Stomach (tissue), 9 donors: ENCODE data around the gene PPP1R12B. TPM values are rescaled to one million over a fixed set of nuclear protein-coding genes. Genes with fewer than 3 reads are reported as not detected.
"Not testable (repeated sequence)": the region's sequence is repeated elsewhere in the genome, so short reads cannot be mapped to it uniquely, and the experiment has no call there.

Source experiments
- DNase-seq, 2 donors: peaks; one replicate each; pipeline versions ENCODE4 v3.0.0 to v3.0.0-alpha.2; 2013 to 2019
- H3K27ac ChIP-seq, 5 donors: fragments of 200-600 bp in 4 of 5; sonication (generic) in 4 of 5; one replicate each; pipeline ENCODE4 v1.5.1; 2013 to 2019; ENCODE audit warnings: mild to moderate bottlenecking in 1 of 5, moderate library complexity in 1 of 5
- H3K27me3 ChIP-seq, 3 donors: fragments of 200-600 bp; sonication (generic); one replicate each; pipeline ENCODE4 v1.5.1; 2017 to 2019; ENCODE audit warnings: mixed run types in 1 of 3
- H3K36me3 ChIP-seq, 4 donors: fragments of 200-600 bp; sonication (generic); 1 replicate in 3 of 4; 2 replicates in 1 of 4; pipeline ENCODE4 v1.5.1; 2016 to 2019
- H3K4me1 ChIP-seq, 4 donors: fragments of 200-600 bp; sonication (generic); one replicate each; pipeline ENCODE4 v1.5.1; 2016 to 2019
- H3K4me3 ChIP-seq, 4 donors: fragments of 200-600 bp; sonication (generic) in 3 of 4; one replicate each; pipeline ENCODE4 v1.5.1; 2016 to 2019; ENCODE audit warnings: mild to moderate bottlenecking in 1 of 4
- H3K9me3 ChIP-seq, 4 donors: fragments of 200-600 bp; sonication (generic); one replicate each; pipeline ENCODE4 v1.5.1; 2016 to 2019
- EP300 ChIP-seq: sonication (generic); formaldehyde crosslinking; IDR thresholded peaks from one replicate; pipeline ENCODE4 v1.6.1; 2017; ENCODE audit warnings: antibody characterized with exemption
- POLR2A ChIP-seq, 4 donors: fragments of 450-650 bp; IDR thresholded peaks; one replicate each; pipeline ENCODE4 v1.6.1; 2016; ENCODE audit warnings: antibody characterized with exemption in 4 of 4, control low read depth in 2 of 4, mild to moderate bottlenecking in 1 of 4, moderate library complexity in 1 of 4
- POLR2AphosphoS5 ChIP-seq, 3 donors: sonication (generic); formaldehyde crosslinking; IDR thresholded peaks; one replicate each; pipeline ENCODE4 v1.6.1; 2016; ENCODE audit warnings: antibody characterized with exemption in 3 of 3
- WGBS, 5 donors: extraction: QIAGEN DNeasy Blood & Tissue Kit in 3 of 5; methylation state at CpG; one replicate each; pipeline versions ENCODE4 v1.1.5 to v1.1.7; 2013 to 2018; 5-methylcytosine and 5-hydroxymethylcytosine counted together
- intact Hi-C: fragments of 100-400 bp; cut with DNase I; formaldehyde crosslinking; loops from one replicate; pipeline ENCODE4 v1.15.1; 2023; ENCODE audit warnings: low total_unique reads
- polyA plus RNA-seq, 3 donors: library from polyadenylated mRNA; stranded (reverse); fragments of 200-250 nt; gene quantifications; one replicate each; pipeline ENCODE4 v1.2.3, GENCODE V29; 2013
- total RNA-seq, 5 donors: library from RNA; depleted of rRNA; stranded (reverse); fragments of >200 nt; gene quantifications; one replicate each; pipeline versions ENCODE4 v1.1.0 to v1.2.3, GENCODE V29; 2014 to 2016
- TF ChIP-seq, protein P1 (sequence below), 7 experiments: fragments of 450-650 bp in 4 of 7; fragments of 200-600 bp in 3 of 7; sonication (generic) in 3 of 7; IDR thresholded peaks; one replicate each; pipeline ENCODE4 v1.5.1; 2016 to 2019; ENCODE audit warnings: antibody characterized with exemption in 7 of 7, control low read depth in 2 of 7, mild to moderate bottlenecking in 1 of 7
- donor health status: healthy with polysubstance abuse.
- donor health status: Bipolar disorder and iron deficiency.
- donor health status: healthy.

Gene PPP1R12B
- total and polyA plus RNA-seq, 8 donors, result 9.7 to 352 (median 96.0) TPM

DNA sequence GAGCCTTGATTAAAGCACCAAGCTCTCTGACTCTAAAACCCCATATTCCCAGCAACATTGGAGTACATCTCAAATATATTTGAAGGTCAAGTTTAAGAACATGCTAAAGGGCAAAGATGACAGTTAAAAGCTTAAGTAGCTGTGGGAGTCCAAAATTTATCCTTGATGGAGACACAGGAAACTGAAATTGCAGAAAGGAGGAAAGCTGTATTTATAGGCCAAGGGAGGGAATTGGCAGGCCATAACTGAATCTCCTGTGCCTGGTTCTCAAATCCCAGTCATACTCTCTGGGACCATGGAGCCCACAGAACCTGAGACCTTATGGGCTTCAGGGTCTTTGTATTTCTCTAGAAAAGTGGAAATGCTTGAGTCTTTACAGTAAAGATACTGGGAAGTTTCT, 193.9 kb downstream of the PPP1R12B start:
- Histone ChIP-seq H3K27ac (peak overlapping the region; percentile 38 to 88 (median 79)), H3K4me1 (peaks cover 0 to 38% (median 20%) of the 10 kb centered on the region in 4 donors), H3K4me3 (peak overlapping the region; percentile 12 to 46 (median 38))
- H3K36me3 ChIP-seq, H3K27me3 ChIP-seq, intact Hi-C loops, H3K9me3 ChIP-seq: not testable (repeated sequence)
- TF ChIP-seq POLR2AphosphoS5 (IDR thresholded peaks at IDR 0.05), result peak in 1 of 3 donors; percentile 32
- DNase-seq, result peak in 1 of 2 donors; percentile 44

DNA sequence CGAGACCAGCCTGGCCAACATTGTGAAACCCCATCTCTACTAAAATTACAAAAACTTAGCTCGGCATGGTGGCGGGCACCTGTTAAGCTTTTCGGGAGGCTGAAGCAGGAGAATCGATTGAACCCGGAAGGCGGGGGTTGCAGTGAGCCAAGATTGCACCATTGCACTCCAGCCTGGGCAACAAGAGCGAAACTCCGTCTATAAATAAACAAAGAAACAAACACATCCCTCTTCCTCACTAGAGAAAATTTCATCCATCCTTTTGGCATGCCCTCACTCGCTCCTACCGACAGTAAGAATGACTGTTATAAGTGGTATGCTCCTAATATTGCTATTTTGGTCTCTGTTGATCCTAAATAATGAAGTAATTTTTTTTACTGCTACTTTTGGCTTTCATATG, 195.0 kb downstream of the PPP1R12B start:
- intact Hi-C loops, result not testable (repeated sequence)
- 57 to 83% (median 82%) methylated on average over 11 of the region's 11 CpGs for WGBS, 5 donors

DNA sequence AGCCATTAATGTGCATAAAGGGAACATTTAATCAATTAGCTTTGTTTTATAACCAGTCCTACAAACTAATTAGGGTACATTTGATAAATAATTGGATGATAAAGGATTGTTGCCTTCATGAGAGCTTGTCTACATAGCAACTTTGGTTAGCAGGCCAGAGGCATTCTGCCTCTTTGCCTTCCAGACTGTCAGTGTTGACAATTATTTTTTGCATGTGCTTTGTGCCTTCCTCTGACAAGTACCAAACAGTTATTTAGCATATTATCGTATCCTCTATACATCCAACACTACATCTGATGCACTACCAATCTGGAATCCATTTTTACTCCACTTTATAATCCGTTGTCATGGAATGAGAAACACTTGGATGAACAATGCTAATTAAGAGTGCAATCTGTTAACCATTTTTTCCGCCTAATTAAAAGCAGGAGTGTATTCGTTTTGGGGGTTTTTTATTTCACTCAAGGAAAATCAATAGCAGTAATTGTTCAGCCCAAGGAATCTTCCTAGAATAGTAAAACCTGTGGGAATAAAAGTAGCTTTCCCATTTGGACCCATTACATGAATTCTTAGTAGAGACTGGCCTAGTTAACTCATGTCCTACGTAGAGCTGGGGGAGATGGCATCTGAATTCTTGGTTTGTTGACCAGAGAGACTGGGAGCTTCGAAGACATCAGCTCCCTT, 196.4 kb downstream of the PPP1R12B start:
- Histone ChIP-seq H3K27ac (peak overlapping the region in 4 of 5 donors; percentile 61 to 88 (median 82)), H3K4me1 (peaks cover 0 to 36% (median 11%) of the 10 kb centered on the region in 4 donors), H3K4me3 (peak overlapping the region in 2 of 4 donors; percentile 1 to 46)
- DNase-seq, H3K27me3 ChIP-seq, intact Hi-C loops, H3K36me3 ChIP-seq, H3K9me3 ChIP-seq: not testable (repeated sequence)
- 74 to 94% (median 86%) methylated on average over 6 of the region's 6 CpGs for WGBS, 5 donors

More for the DNA sequence above, 195.0 kb downstream of the PPP1R12B start:
- TF ChIP-seq POLR2AphosphoS5 (IDR thresholded peaks at IDR 0.05), result peak in 1 of 3 donors; percentile 47
- peak in 1 of 2 donors; percentile 47 for DNase-seq
- Histone ChIP-seq H3K27ac (peak overlapping the region; percentile 78 to 88 (median 79)), H3K4me3 (peak overlapping the region in 3 of 4 donors; percentile 34 to 46 (median 41)), H3K4me1 (peaks cover 0 to 41% (median 18%) of the 10 kb centered on the region in 4 donors)
- not testable (repeated sequence) for H3K36me3 ChIP-seq, H3K27me3 ChIP-seq, H3K9me3 ChIP-seq

DNA sequence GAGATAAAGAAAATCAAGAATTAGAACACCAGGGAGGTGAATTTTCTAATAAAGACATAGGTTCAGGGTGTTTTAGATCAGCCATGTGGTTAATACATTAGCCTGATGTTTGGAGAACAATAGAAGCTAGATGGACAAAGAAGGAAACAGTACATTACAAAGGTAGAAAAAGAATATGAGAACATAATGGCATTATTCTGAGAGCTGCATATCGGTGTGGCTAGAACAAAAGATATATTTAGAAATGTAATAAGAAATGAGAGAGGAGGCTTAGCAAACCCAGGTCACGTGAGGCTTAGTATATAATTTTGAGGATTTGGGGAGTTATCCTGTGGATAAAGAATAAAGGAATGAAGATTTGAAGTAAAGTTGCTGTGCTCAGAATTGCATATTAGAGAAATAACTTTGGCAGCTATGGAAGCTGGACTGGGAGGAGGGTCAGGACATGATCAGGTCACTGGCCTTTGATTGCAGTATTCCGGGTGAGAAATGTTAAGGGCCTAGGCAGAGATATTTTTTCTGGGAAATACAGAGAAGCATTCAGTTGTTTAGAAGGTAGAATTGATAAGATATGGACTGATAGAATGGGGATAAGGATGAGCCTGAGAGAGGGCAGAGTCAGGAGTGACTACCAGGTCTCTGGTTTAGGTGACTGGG, 197.3 kb downstream of the PPP1R12B start:
- intact Hi-C loops, DNase-seq, H3K27me3 ChIP-seq, H3K9me3 ChIP-seq, H3K36me3 ChIP-seq: not testable (repeated sequence)
- WGBS, 5 donors, result 56 to 89% (median 78%) methylated on average over 3 of the region's 3 CpGs
- H3K4me1 ChIP-seq, result peaks cover 0 to 42% (median 11%) of the 10 kb centered on the region in 4 donors
- peak overlapping the region in 1 of 4 donors; percentile 46 for H3K4me3 ChIP-seq
- H3K27ac ChIP-seq, result peak overlapping the region in 4 of 5 donors; percentile 61 to 88 (median 82)

DNA sequence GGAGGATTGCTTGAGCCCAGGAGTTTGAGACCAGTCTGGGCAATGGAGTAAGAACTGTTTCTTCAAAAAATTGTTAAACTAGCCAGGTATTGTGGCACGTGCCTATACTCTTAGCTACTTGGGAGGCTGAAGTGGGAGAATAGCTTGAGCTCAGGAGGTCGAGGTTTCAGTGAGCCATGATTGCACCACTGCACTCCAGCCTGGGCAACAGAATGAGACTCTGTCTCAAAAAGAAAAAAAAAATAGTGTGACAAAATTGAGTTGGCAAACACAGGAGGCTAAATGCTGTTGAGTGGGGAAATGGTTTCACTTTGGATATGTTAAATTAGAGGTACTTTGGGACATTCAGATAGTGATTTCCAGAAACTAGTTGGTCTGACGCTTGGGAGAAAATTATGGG, 197.9 kb downstream of the PPP1R12B start:
- Histone ChIP-seq H3K27ac (peak overlapping the region in 4 of 5 donors; percentile 61 to 88 (median 82)), H3K4me1 (peaks cover 0 to 46% (median 11%) of the 10 kb centered on the region in 4 donors), H3K4me3 (peak overlapping the region in 2 of 4 donors; percentile 8 to 11)
- intact Hi-C loops, H3K36me3 ChIP-seq, DNase-seq, H3K9me3 ChIP-seq, H3K27me3 ChIP-seq: not testable (repeated sequence)
- 50 to 86% (median 79%) methylated on average over 3 of the region's 3 CpGs for WGBS, 5 donors

DNA sequence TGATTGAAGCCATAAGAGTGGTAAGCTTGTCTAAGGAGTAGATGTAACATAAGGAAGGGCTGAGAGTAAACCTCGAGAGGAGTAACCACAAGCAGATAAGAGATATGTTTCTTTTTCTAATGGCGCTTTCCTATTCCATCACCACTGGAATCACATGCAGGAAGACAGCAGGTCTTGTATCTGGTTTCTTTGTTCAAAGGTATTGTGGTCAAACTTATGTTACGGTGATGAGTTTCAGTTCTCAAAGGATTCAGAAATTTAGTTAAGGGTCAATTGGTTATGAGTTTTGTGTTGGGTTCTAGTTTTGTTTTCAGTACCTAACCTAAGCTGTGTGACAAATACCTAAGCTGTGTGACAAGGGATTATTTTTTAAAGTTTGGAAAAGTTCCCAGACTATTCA, 198.3 kb downstream of the PPP1R12B start:
- H3K27me3 ChIP-seq, DNase-seq, H3K36me3 ChIP-seq, intact Hi-C loops, H3K9me3 ChIP-seq: not testable (repeated sequence)
- 48 to 64% (median 53%) methylated on average over 3 of the region's 3 CpGs for WGBS, 5 donors
- Histone ChIP-seq H3K27ac (peak overlapping the region in 4 of 5 donors; percentile 61 to 88 (median 82)), H3K4me3 (peak overlapping the region in 1 of 4 donors; percentile 8), H3K4me1 (peaks cover 0 to 50% (median 13%) of the 10 kb centered on the region in 4 donors)

DNA sequence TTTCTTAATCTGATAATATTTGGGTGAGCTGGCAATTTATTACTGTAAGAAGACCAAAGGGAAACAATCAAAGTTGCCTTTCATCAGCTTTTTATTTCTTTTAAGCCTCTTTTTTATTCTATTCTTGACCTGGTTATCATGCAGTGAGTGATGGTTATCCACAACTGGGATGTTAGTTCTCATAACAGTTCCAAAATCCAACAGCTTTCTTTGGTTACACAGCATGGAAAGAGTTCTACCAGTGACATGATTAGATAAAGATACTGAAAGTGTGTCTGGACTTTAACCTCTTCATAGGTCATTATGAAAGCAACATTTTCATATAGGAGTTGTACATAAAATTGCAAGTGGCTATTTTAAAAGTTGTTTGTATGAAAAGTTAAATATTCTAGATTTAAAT, 198.7 kb downstream of the PPP1R12B start:
- intact Hi-C loops, result no loop called here
- H3K9me3 ChIP-seq, result no peaks in the 10 kb centered on the region
- no peaks in the 10 kb centered on the region for H3K36me3 ChIP-seq
- TF ChIP-seq POLR2AphosphoS5 (IDR thresholded peaks at IDR 0.05), result no peak
- TF ChIP-seq, protein P1, sequence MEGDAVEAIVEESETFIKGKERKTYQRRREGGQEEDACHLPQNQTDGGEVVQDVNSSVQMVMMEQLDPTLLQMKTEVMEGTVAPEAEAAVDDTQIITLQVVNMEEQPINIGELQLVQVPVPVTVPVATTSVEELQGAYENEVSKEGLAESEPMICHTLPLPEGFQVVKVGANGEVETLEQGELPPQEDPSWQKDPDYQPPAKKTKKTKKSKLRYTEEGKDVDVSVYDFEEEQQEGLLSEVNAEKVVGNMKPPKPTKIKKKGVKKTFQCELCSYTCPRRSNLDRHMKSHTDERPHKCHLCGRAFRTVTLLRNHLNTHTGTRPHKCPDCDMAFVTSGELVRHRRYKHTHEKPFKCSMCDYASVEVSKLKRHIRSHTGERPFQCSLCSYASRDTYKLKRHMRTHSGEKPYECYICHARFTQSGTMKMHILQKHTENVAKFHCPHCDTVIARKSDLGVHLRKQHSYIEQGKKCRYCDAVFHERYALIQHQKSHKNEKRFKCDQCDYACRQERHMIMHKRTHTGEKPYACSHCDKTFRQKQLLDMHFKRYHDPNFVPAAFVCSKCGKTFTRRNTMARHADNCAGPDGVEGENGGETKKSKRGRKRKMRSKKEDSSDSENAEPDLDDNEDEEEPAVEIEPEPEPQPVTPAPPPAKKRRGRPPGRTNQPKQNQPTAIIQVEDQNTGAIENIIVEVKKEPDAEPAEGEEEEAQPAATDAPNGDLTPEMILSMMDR (IDR thresholded peaks at IDR 0.05), result no peak
- no peak for TF ChIP-seq EP300
- TF ChIP-seq POLR2A (IDR thresholded peaks at IDR 0.05), result no peak
- no peaks in the 10 kb centered on the region for H3K27me3 ChIP-seq
- peak overlapping the region in 4 of 5 donors; percentile 61 to 88 (median 82) for H3K27ac ChIP-seq
- peaks cover 0 to 55% (median 15%) of the 10 kb centered on the region in 4 donors for H3K4me1 ChIP-seq
- no peak for DNase-seq
- H3K4me3 ChIP-seq, result no peak overlapping the region

DNA sequence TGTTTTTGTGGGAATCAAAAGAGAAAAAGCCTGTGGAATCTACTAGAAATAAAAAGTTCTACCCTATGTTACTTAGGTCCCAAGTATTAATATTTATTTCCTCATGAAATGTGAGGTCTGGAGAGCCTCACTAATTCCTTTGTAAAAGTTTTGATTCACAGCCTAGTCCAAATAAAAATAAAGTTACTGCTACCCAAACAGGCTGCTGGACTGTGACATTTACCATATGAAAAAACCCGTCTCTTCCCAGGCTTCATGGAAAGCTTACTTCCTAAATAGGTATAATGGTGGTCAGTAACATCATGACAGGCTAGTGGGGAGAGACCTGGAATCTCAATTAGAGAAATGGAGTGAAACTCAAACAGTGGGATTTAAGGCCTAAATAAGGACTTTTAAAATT, 201.6 kb downstream of the PPP1R12B start:
- H3K27ac ChIP-seq, result peak overlapping the region in 4 of 5 donors; percentile 32 to 88 (median 66)
- H3K4me3 ChIP-seq, H3K36me3 ChIP-seq, H3K27me3 ChIP-seq, DNase-seq, intact Hi-C loops, H3K9me3 ChIP-seq: not testable (repeated sequence)
- WGBS, 5 donors, result 75 to 87% (median 85%) methylated on average over 1 of the region's 1 CpG
- peaks cover 8 to 82% (median 35%) of the 10 kb centered on the region in 4 donors for H3K4me1 ChIP-seq
